HG02678 (cell line): ENCODE measurements around the gene SEMA3E.

Experiments used
- ATAC-seq: cut with Tn5 transposase; IDR thresholded peaks from one replicate; pipeline ENCODE4 v1.9.1; 2021; ENCODE audit warnings: mild to moderate bottlenecking, moderate library complexity; ENCODE audit not compliant: unreplicated experiment

Gene SEMA3E

DNA sequence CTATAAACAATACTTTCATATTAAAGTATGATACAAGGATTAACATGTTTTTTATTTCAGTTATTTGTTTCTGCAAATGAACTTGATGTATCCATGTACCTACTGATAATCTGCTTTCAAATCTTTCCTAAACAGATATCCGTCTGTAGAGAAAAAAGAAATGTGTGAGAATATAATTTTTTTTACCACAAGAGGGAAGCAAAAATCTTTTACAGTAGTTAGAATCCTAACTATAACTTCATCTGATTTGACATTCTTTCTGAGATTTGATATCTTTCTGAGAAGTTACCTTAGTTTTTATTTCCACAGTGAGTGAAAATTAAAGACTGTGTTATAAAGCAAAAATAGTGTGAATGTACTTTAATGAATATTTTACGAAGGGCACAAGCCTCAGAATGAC lies 282.3 kb downstream of the SEMA3E start:
- ATAC-seq = no peak

DNA sequence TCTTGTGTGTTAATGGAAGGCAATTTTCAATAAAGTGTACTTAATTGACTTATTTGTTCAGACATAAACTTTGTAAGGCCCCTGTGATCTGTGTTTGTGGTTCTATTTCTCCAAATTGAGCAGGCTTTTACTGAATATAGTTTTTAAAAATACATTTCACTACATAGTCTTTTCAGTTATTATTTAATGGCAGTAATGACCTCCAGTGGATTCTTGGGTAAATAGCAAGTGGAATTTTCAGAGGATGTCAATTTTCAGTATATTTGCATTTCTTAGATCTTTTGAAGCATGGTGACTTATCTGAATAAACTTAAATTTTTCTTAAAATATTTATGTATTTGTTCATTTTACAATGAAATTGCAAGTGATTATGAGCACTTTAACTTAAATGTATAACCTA lies 283.2 kb downstream of the SEMA3E start:
- ATAC-seq = no peak

DNA sequence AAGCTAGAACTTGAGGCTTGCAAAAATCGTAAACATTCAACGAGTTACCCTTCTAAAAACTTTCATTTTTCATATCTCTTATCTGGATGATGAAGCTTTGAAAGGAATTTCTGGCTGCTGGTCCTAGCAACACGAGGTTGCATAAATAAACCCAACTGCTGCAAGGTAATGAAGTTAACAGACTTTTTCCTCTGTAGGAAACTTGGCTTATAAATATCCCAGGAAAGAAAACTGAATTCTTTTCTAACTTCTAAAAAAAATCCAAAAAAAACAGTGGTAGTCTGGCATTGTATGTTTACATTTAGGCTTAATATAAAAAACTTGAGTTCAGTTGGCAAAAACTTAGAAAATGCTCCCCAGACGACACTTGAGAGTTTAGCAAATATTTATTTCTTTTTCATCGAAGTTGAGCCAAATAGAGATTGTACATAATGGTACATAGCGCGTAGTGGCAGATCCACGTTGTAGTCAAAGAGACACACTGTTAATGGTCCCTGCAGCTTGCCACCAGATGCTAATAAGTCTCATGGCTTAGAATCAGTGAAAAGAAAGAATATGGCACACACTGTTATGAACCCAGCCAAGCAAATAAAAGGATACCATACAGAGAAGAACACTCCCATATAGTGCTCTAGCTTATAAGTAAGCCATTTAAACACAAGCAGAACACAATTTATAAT lies 285.9 kb downstream of the SEMA3E start:
- ATAC-seq = no peak

GRCh38 chr7:83359108-83359507 lies 289.8 kb downstream of the SEMA3E start:
- ATAC-seq = no peak

DNA sequence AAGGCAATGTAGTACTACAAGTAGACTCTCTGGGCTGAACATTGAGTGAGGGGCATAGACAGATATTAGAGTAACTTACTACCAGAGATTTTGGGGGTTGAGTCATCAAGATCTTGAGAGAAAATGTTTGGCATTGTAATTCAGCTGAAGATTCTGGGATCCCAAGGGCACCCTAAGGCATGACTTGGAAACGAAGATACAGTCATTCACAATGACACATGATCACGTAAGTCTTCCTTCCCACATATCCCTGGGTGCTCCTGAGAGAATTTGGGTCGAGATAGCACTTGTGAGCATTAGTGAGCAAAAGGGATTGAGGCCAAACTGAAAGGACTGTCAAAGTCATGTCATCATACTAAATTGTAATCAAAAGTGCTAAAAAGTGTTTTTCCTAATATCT lies 293.8 kb downstream of the SEMA3E start:
- no peak for ATAC-seq

DNA sequence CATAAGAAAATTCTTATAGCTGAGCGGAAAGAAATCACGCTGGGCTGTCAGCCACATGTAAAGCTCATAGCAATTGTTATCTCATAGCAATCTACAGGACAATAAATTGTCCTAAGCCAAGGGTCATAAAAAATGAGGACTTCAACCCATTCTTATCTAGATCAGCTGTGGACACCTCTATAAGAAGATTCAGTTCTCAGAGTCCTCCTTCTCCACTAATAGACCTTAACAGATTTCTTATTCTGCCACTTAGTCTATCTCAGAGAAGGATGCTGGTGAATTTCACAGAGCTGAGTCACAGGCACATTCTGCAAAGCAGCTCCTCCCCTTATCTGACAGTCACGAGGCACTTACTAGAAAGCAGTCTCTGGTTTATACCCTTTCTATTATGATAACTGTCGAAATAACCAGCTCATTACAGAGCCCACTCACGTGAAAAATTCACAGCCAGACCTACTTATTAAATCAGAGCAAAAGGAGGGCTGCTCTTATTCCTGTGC lies 300.9 kb downstream of the SEMA3E start:
- no peak for ATAC-seq

DNA sequence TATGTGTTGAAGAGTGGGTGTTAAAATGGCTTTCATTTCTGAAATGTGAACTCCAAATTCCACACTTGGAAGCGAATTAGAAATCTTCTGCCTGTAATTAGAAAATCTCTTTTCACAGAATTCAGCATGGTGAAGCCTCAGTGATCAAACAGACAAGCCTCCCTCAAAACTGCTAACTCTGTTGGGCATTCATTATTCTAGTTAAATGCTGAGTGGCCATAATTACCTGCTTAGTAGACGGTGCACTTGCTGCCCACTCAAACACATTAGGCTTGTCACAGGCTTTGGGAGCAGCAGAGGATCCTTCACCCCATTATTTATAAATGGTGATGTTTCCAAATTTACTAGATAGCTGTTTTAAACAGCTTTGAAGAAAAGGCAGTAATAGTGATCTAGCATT lies 309.0 kb downstream of the SEMA3E start:
- no peak for ATAC-seq

GRCh38 chr7:83338277-83338950 lies 310.5 kb downstream of the SEMA3E start:
- no peak for ATAC-seq

DNA sequence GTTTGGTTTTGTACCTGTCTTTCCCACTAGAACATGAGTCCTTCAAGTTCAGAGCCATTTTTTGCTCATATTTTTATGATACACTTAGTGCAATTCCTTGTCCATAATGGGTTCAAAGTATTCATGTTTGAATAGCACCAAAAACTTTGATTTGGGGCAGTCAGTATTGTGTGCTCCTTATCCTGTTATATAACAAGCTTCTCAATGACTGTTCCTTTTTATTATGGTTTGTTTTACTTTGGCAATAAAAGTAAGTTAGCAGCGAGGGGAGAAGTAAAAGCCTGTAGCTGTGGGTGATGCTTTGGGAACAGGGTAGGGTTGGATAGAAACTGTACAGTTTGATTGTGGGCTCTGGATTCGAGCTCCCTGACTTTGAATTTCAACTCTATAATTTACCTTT lies 311.9 kb downstream of the SEMA3E start:
- ATAC-seq = no peak

DNA sequence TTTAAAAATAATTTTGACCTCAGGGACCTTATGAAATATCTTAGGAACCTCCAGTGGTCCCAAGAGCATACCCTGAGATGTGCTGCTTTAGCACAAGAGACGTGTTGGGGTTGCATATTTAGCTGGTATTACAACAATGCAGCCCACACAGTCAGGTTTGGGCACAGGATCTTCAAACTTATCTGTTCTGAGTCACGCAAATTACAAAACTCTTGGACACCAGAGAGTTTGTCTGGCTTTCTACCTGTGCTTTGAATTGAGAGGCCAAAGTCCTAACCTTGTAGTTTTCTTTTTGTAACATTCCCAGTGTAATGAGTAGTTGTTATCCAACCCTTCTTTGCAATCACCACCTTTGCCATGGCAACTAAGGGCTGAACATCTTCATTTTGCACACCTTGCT lies 322.7 kb downstream of the SEMA3E start:
- no peak for ATAC-seq

GRCh38 chr7:83325083-83325482 lies 323.9 kb downstream of the SEMA3E start:
- ATAC-seq = no peak

DNA sequence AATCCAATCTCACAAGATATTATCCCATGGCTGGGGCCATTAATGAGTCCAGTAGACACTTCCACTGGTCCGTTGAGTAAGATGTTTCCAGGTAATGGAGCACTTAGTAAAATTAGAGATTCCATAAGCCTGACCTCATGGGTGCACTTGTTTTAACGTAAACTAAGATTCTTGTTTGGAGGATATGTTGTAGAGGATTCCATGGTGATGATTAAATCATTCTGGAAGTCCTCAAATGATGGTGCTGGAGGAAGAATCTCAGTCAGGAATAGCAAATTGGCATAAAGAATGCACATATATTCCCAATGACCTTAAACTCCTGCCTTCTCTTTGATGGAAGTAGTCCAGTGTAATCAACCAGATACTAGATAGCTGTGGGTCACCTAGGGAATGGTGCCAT lies 324.3 kb downstream of the SEMA3E start:
- ATAC-seq = no peak

GRCh38 chr7:83321011-83321410 lies 327.9 kb downstream of the SEMA3E start:
- no peak for ATAC-seq

DNA sequence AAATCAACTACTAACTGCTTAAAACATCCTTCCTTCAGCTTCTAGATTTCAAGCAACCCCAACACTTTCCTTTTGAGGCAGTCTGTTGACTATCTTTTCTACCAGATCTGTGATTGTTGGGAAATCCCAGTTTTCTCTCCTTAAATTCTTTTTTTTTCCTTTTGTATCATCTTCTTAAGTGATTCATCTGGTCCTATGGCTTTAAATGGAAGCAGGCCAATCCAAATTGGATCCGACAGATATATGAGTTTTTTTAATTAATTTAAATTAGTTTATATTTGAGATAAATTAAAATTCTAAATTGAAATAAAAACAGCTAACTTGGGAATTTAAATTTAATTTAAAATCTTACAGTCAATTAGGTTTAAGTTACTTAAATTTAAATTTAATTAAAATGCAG lies 335.0 kb downstream of the SEMA3E start:
- no peak for ATAC-seq
